Left ventricle myocardium inferior (tissue), 1 donor: ENCODE data around the gene ANKRD34A. TPM values are rescaled to one million over a fixed set of nuclear protein-coding genes. Genes with fewer than 3 reads are reported as not detected.
"Not testable (repeated sequence)": the region's sequence is repeated elsewhere in the genome, so short reads cannot be mapped to it uniquely, and the experiment has no call there.

Source experiments
- DNase-seq: peaks from one replicate; pipeline ENCODE4 v3.0.0-alpha.2; 2020
- H3K27ac ChIP-seq: fragments of 200-600 bp; replicated peaks from 2 replicates; pipeline ENCODE4 v1.8.0; 2021
- H3K27me3 ChIP-seq: fragments of 200-600 bp; 2 replicates; pipeline ENCODE4 v1.8.0; 2021; ENCODE audit warnings: low read depth
- H3K36me3 ChIP-seq: fragments of 200-600 bp; 2 replicates; pipeline ENCODE4 v1.8.0; 2021
- H3K4me1 ChIP-seq: fragments of 200-600 bp; 2 replicates; pipeline ENCODE4 v1.8.0; 2021
- H3K4me3 ChIP-seq: fragments of 200-600 bp; 2 replicates; pipeline ENCODE4 v1.8.0; 2021; ENCODE audit warnings: mild to moderate bottlenecking, moderate library complexity
- H3K9me3 ChIP-seq: fragments of 200-600 bp; replicated peaks from 2 replicates; pipeline ENCODE4 v1.8.0; 2021
- CTCF ChIP-seq: fragments of 200-600 bp; IDR thresholded peaks from 2 replicates; pipeline ENCODE4 v1.8.0; 2021; ENCODE audit warnings: antibody characterized with exemption, mild to moderate bottlenecking, borderline replicate concordance
- intact Hi-C: fragments of 100-400 bp; cut with micrococcal nuclease; formaldehyde crosslinking; loops from one replicate; pipeline ENCODE4 v1.11.0; 2022
- total RNA-seq: library from RNA; stranded (reverse); fragmentation: NEBNext Ultra II Directional; extraction: Animal tissue kit (Norgen Biotek cat#: 25700); gene quantifications from one replicate; pipeline ENCODE4 v1.2.1, GENCODE V29; 2021
- donor health status: DM: no; HTN: yes; CAD: no; lungs with severe emphysema.

Gene ANKRD34A
- total RNA-seq, 1 donor from 2014 or later: 0.66 TPM

DNA sequence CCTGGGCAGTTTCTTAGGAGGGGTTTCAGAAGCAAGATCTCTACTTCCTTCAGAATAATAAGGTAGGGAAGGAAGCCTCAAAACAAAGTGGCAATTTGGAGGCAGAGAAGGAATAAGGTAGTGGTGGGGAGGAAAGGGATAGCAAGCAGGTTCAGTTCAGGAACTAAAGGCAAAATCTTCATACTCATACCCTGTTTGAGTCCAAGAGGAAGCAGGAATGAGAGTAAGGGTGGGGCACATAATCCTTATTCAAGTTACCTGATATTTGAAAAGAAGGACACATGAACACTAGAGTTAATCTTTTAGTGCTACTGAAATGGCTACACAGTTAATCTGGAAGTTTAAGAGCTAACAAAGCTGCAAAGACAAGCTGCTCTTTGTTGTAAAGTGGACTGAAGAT lies 28.7 kb downstream of the ANKRD34A start:
- peaks cover 83% of the 10 kb centered on the region for H3K36me3 ChIP-seq
- H3K27me3 ChIP-seq: no peaks in the 10 kb centered on the region
- intact Hi-C loops: no loop called here
- H3K4me3 ChIP-seq: no peak overlapping the region
- TF ChIP-seq CTCF: no peak
- no peaks in the 10 kb centered on the region for H3K9me3 ChIP-seq
- H3K4me1 ChIP-seq: no peaks in the 10 kb centered on the region
- DNase-seq: no peak
- H3K27ac ChIP-seq: no peak overlapping the region

DNA sequence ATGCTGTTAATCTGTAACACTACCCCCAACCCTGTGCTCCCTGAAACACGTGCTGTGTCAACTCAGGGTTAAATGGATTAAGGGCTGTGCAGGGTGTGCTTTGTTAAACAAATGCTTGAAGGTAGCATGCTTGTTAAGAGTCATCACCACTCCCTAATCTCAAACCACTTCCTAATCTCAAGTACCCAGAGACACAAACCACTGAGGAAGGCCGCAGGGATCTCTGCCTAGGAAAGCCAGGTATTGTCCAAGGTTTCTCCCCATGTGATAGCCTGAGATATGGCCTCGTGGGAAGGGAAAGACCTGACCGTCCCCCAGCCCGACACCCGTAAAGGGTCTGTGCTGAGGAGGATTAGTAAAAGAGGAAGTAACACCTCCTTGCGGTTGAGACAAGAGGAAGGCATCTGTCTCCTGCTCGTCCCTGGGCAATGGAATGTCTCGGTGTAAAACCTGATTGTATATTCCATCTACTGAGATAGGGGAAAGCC lies 31.8 kb downstream of the ANKRD34A start:
- H3K4me1 ChIP-seq, H3K27ac ChIP-seq, H3K27me3 ChIP-seq, H3K4me3 ChIP-seq, intact Hi-C loops, DNase-seq, H3K9me3 ChIP-seq: not testable (repeated sequence)
- H3K36me3 ChIP-seq: peaks cover 65% of the 10 kb centered on the region

- no peak for DNase-seq
- intact Hi-C loops: no loop called here
- TF ChIP-seq CTCF: no peak
- H3K4me1 ChIP-seq: peaks cover 23% of the 10 kb centered on the region
- peak overlapping the region; percentile 96 for H3K27ac ChIP-seq
- no peaks in the 10 kb centered on the region for H3K27me3 ChIP-seq
- peaks cover 34% of the 10 kb centered on the region for H3K36me3 ChIP-seq
- H3K9me3 ChIP-seq: no peaks in the 10 kb centered on the region
- peak overlapping the region; percentile 76 for H3K4me3 ChIP-seq
Measured at GRCh38 chr1:145927916-145928643, 36.3 kb downstream of the ANKRD34A start.

- Histone ChIP-seq H3K4me3 (peak within 1 kb of the TSS; percentile 76), H3K4me1 (peaks cover 23% of the 10 kb centered on the region), H3K27me3 (no peaks in the 10 kb centered on the region), H3K27ac (peak within 1 kb of the TSS; percentile 96), H3K36me3 (peaks cover 30% of the 10 kb centered on the region), H3K9me3 (no peaks in the 10 kb centered on the region)
- DNase-seq: peak; percentile 91
- TF ChIP-seq CTCF: peak; percentile 67
- intact Hi-C loops: no loop called here
Measured at GRCh38 chr1:145927063-145927886, 37.1 kb downstream of the ANKRD34A start, which contains the start of gene RBM8A. TSS of gene RBM8A (minus strand) at chr1:145927484. CDS start at chr1:145927426, 58 bp downstream.

- Histone ChIP-seq H3K36me3 (peaks cover 24% of the 10 kb centered on the region), H3K9me3 (no peaks in the 10 kb centered on the region), H3K4me1 (peaks cover 23% of the 10 kb centered on the region), H3K27ac (peak overlapping the region; percentile 96), H3K27me3 (no peaks in the 10 kb centered on the region), H3K4me3 (peak overlapping the region; percentile 76)
- intact Hi-C loops: no loop called here
- no peak for TF ChIP-seq CTCF
- DNase-seq: no peak
Measured at GRCh38 chr1:145926686-145927062, 37.7 kb downstream of the ANKRD34A start.
